22Rv1 (cell line): ENCODE measurements around the gene HBP1.
"Not testable (repeated sequence)": the region's sequence is repeated elsewhere in the genome, so short reads cannot be mapped to it uniquely, and the experiment has no call there.

Experiments used
- H3K27ac ChIP-seq: fragments of 450-650 bp; 2 replicates; pipeline ENCODE4 v1.5.1; 2017
- ZFX ChIP-seq: fragments of 450-650 bp; IDR thresholded peaks from 2 replicates; pipeline ENCODE4 v1.6.1; 2017; ENCODE audit warnings: antibody characterized with exemption, borderline replicate concordance
- TF ChIP-seq, protein P1 (sequence below): fragments of 450-650 bp; IDR thresholded peaks from 2 replicates; pipeline ENCODE4 v1.5.1; 2017; ENCODE audit warnings: mild to moderate bottlenecking

HBP1 gene

DNA sequence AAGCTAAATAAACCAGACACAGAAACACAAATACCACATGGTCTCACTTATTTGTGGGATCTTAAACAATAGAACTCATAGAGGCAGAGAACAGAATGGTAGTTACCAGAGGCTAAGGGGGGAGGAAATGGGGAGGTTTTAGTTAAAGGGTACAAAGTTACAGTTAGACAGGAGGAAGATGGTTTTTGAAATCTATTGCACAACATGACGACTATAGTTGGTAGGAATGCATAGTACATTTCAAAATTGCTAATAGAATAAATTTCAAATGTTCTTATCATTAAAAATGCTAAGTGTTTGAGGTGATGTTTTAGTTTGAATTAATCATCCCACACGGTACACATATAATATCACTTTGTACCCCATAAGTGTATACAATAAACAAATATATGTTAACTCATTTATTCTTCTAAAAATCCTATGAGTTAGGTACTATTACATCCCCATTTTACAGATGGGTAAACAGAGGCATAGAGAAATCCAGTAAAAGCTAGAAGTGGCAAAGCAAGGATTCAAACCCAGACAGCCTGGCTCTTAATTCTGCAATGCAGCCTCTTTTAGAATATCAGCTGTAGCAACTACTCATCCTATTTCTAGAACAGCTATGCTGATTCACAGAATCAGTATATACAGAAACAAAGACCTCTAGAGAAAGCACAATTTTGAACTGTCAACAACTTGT, 50.9 kb downstream of the HBP1 start:
- no peak overlapping the region for H3K27ac ChIP-seq
- TF ChIP-seq, protein P1, sequence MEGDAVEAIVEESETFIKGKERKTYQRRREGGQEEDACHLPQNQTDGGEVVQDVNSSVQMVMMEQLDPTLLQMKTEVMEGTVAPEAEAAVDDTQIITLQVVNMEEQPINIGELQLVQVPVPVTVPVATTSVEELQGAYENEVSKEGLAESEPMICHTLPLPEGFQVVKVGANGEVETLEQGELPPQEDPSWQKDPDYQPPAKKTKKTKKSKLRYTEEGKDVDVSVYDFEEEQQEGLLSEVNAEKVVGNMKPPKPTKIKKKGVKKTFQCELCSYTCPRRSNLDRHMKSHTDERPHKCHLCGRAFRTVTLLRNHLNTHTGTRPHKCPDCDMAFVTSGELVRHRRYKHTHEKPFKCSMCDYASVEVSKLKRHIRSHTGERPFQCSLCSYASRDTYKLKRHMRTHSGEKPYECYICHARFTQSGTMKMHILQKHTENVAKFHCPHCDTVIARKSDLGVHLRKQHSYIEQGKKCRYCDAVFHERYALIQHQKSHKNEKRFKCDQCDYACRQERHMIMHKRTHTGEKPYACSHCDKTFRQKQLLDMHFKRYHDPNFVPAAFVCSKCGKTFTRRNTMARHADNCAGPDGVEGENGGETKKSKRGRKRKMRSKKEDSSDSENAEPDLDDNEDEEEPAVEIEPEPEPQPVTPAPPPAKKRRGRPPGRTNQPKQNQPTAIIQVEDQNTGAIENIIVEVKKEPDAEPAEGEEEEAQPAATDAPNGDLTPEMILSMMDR: no peak
- no peak for TF ChIP-seq ZFX

DNA sequence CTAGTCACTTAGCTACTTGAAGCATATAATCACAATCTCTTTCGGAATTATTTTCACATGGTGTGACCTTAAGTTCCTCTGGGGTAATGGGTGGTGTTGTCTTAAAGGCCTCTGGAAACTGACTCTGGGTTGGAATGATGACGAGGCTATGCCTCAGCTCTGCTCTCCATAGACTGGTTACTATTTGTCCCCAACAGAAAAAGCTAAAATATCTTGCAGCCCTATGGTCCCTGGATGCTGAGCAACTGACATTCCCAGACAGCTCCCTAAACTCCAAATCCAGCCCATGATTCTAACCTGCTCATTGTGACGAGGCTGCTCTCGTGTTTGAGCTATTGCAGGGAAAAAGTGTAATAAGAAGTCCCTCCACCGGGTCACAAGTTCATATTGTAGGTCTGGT, 51.6 kb downstream of the HBP1 start:
- TF ChIP-seq, protein P1: no peak
- TF ChIP-seq ZFX: no peak
- no peak overlapping the region for H3K27ac ChIP-seq

DNA sequence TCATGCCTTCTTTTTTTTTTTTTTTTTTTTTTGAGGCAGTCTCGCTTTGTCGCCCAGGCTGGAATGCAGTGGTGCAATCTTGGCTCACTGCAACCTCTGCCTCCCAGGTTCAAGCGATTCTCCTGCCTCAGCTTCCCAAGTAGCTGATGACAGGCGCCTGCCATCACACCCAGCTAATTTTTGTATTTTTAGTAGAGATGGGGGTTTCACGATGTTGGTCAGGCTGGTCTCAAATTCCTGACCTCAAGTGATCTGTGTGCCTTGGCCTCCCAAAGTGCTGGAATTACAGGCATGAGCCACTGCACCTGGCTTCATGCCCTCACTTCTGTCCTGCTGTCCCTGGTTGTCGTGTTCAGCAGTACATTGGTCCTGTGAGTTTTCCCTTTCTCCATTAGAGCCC, 52.0 kb downstream of the HBP1 start:
- not testable (repeated sequence) for H3K27ac ChIP-seq

DNA sequence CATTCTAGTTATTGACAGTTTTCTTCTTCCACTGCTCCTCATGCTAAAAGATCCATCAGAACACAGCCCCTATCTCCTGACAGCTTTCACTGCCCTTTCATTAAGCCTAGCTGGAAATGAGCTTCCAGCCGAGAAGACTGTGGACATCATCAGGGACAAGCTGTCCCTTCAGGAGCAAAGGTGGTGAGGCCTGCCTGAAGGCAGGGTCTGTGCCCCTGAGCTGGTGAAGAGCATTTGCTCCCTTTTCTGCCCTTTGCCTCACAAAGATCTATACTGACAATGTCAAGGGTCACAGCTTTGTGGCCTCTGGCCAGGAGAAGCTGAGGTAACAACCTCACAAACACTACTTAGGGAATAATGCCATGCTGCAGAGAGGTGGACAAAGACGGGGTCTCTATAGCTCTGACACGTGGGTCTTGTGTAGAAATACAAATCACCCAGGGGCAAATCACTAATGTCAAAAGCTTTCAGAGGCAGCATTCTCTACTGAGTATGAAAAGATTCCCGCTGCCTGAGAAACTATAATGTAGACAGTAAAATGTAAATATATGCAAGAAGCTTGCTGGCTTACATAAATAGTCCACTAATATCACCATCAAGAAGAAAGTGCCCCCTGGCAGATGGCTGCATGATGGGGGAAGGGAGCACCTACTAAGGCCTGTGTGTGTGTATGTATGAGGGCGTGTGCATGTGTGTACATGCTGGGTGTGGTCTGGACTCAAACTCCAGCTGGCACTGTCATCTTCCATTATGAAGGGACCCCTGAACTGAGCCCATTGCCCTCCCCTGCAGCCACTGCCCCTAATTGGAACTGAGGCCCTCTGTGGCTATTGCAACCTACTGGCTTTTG, 55.8 kb downstream of the HBP1 start:
- H3K27ac ChIP-seq: no peak overlapping the region
- no peak for TF ChIP-seq ZFX
- TF ChIP-seq, protein P1: no peak

DNA sequence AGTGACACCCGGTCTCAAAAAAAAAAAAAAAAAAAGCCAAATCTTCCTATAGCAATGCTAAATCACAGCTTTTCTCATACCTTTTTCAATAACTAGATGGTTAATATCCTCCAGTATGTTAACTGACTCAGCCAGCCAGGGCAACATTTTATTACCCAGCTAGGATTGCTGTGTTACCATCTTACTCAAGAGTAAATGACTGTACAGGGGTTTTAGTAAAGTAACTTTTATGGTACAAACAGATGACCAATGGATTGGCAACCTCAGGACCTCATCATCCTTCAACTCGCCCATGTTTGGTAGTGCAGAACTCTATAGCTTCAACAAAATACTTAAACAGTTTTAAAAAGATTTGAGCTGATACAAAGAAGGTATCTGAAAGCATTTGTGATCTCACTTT, 59.5 kb downstream of the HBP1 start:
- no peak overlapping the region for H3K27ac ChIP-seq
- no peak for TF ChIP-seq ZFX
- TF ChIP-seq, protein P1: no peak

DNA sequence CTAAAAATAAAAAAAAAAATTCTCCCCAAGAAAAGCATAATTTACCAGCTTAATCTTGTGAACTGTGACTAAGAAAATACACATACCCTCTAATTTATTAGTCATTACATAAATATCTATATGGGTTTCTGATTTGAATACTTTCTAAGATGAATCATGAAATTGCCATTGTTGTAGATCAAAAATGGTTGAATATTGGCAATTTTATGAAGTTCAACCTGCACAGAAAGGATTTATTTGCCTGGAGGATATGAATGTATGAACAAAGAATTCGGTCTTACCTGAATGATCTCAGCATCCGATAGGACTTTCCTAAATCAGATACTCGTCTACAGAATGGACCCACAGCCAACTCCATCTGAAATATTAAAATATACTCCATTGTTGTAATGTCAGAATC, 61.5 kb downstream of the HBP1 start:
- no peak overlapping the region for H3K27ac ChIP-seq
- TF ChIP-seq, protein P1: no peak
- TF ChIP-seq ZFX: no peak

DNA sequence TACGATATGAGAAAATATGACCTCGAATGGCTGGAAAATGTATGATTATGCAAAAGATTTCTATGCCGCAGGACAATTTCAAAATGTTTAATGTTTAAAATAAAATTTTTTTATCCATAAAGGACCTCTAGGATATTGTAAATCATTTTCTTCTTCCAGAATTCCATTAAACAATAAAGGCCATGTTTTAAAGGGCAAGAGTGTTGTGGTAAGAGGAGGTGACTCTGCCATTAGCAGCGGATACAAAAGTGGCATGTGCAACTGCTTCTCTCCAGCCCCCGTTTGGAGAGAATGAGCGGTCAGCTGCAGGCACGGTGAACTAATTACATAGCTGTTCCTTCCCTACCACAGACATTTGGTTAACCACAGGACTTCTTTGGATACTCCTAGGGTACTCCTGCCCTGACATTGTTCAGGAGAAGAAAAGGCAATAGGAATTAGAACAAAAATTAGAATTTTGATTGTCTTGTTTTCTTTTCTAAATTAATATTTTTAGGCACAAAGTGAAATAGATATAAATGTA, 63.8 kb downstream of the HBP1 start:
- no peak for TF ChIP-seq ZFX
- TF ChIP-seq, protein P1: no peak
- peak overlapping the region; percentile 73; the same call in 1 of the 2 replicates for H3K27ac ChIP-seq
